K562 (cell line): Measurements from ENCODE around the gene DNAH17. TPM values are rescaled to one million over a fixed set of nuclear protein-coding genes. Genes with fewer than 3 reads are reported as not detected.

Source experiments
- ATAC-seq: fragments of 200-7000 bp; cut with Tn5 transposase; 3 replicates; pipeline ENCODE4 v1.9.1; 2020; ENCODE audit warnings: moderate library complexity
- BruUV-seq: library from RNA; stranded (reverse); fragments of 400-500 nt; replicated peaks from 2 replicates; lab custom pipeline; 2021; lab: Mats Ljungman, UMichigan
- CTCF ChIA-PET: fragments of 300-600 bp; formaldehyde crosslinking; extraction: SDS; loops from one replicate; lab custom pipeline; 2021; ENCODE audit warnings: low intra/inter-chr PET ratio; lab: Yijun Ruan, JAX
- POLR2A ChIA-PET: fragments of 300-600, 350-650 bp; sonication (Branson Sonifier 250); formaldehyde crosslinking; extraction: SDS; loops from one replicate; lab custom pipeline; 2021; ENCODE audit warnings: antibody characterized with exemption, inconsistent platforms; lab: Yijun Ruan, JAX
- DNase-seq, 4 experiments: peaks; one replicate each; pipeline versions ENCODE4 v3.0.0 to v3.0.0-alpha.2; 2011 to 2018; ENCODE audit warnings: low spot score in 3 of 4, mixed read lengths in 3 of 4; ENCODE audit errors: extremely low read depth in 1 of 4
- FAIRE-seq: peaks from 2 replicates; lab custom pipeline; 2011; peaks lifted over from hg19 to GRCh38; lab: Jason Lieb, UNC
- H2AFZ ChIP-seq: 2 replicates; pipeline ENCODE4 v1.6.0; 2011; ENCODE audit warnings: low read depth, low read length, control low read depth, inconsistent platforms
- H3K27ac ChIP-seq: fragments of 200-600 bp; 3 replicates; pipeline ENCODE4 v1.8.0; 2011; ENCODE audit warnings: low read depth, mild to moderate bottlenecking, control low read depth, inconsistent platforms, low read length, moderate library complexity, mixed read lengths; ENCODE audit errors: extremely low read depth
- H3K27me3 ChIP-seq, 2 experiments: fragments of 300-600 bp in 1 of 2; 2 replicates in 1 of 2; 3 replicates in 1 of 2; pipeline versions ENCODE4 v1.6.0 to v1.8.0; 2011; ENCODE audit warnings: inconsistent platforms in 2 of 2, low read length in 2 of 2, mild to moderate bottlenecking in 1 of 2, mixed read lengths in 1 of 2, moderate library complexity in 1 of 2; ENCODE audit not compliant: control insufficient read depth in 2 of 2, insufficient read depth in 2 of 2
- H3K36me3 ChIP-seq: fragments of 300-600 bp; 3 replicates; pipeline ENCODE4 v1.8.0; 2011; ENCODE audit warnings: mild to moderate bottlenecking, low read length, inconsistent platforms; ENCODE audit not compliant: control insufficient read depth, insufficient read depth
- H3K4me1 ChIP-seq, 2 experiments: fragments of 200-600 bp in 1 of 2; replicated peaks in 1 of 2; 2 replicates in 1 of 2; 3 replicates in 1 of 2; pipeline versions ENCODE4 v1.5.1 to v1.8.0; 2011; ENCODE audit warnings: inconsistent platforms in 2 of 2, low read length in 2 of 2, mild to moderate bottlenecking in 1 of 2, mixed read lengths in 1 of 2, moderate library complexity in 1 of 2; ENCODE audit not compliant: control insufficient read depth in 2 of 2, insufficient read depth in 2 of 2
- H3K4me2 ChIP-seq: 2 replicates; pipeline ENCODE4 v1.6.1; 2011; ENCODE audit warnings: low read length, control low read depth, inconsistent platforms, mixed read lengths; ENCODE audit not compliant: insufficient read depth
- H3K4me3 ChIP-seq: fragments of 200-600 bp; sonication (generic), shearing (Covaris generic); 2 replicates; pipeline ENCODE4 v1.5.1; 2016; ENCODE audit warnings: control low read depth, inconsistent platforms
- H3K79me2 ChIP-seq: fragments of 200-600 bp; 3 replicates; pipeline ENCODE4 v1.8.0; 2011; ENCODE audit warnings: low read length, inconsistent platforms; ENCODE audit not compliant: control insufficient read depth, insufficient read depth
- H3K9ac ChIP-seq, 2 experiments: 2 replicates each; pipeline versions ENCODE4 v1.6.0 to v1.6.1; 2011; ENCODE audit warnings: low read depth in 2 of 2, low read length in 2 of 2, control low read depth in 1 of 2, inconsistent platforms in 1 of 2, mild to moderate bottlenecking in 1 of 2, mixed read lengths in 1 of 2; ENCODE audit not compliant: insufficient read depth in 1 of 2
- H3K9me1 ChIP-seq: one replicate; pipeline ENCODE4 v1.6.0; 2011; ENCODE audit warnings: inconsistent platforms, mild to moderate bottlenecking, low read length, moderate library complexity; ENCODE audit not compliant: control insufficient read depth, insufficient read depth
- H3K9me3 ChIP-seq: replicated peaks from 2 replicates; pipeline ENCODE4 v1.5.1; 2011; ENCODE audit warnings: low read depth, low read length, inconsistent platforms; ENCODE audit not compliant: control insufficient read depth, insufficient read depth
- H4K20me1 ChIP-seq: replicated peaks from 2 replicates; pipeline ENCODE4 v1.6.1; 2011; ENCODE audit warnings: low read length, inconsistent platforms, mixed read lengths; ENCODE audit not compliant: control insufficient read depth, insufficient read depth
- CBFA2T2 ChIP-seq: fragments of 450-650 bp; conservative IDR thresholded peaks from 2 replicates; pipeline ENCODE4 v1.6.1; 2017; ENCODE audit warnings: mild to moderate bottlenecking
- HDAC1 ChIP-seq, 2 experiments: fragments of 450-650 bp; IDR thresholded peaks; 2 replicates each; pipeline ENCODE4 v1.6.1; 2016 to 2017; ENCODE audit warnings: inconsistent platforms in 1 of 2, mild to moderate bottlenecking in 1 of 2, moderate library complexity in 1 of 2
- SRSF1 ChIP-seq: fragments of 200-400 bp; formaldehyde crosslinking; IDR thresholded peaks from 2 replicates; pipeline ENCODE4 v1.6.1; 2017; ENCODE audit warnings: mild to moderate bottlenecking, low read depth, low read length, moderate library complexity
- WGBS: fragments of 100-300 bp; shearing (Covaris generic); methylation state at CpG from one replicate; pipeline ENCODE4 v1.1.6; 2016; ENCODE audit warnings: low coverage, mixed read lengths; ENCODE audit not compliant: insufficient coverage; ENCODE audit errors: missing lambda C conversion rate; 5-methylcytosine and 5-hydroxymethylcytosine counted together
- in situ Hi-C: fragments of 300-500 bp; cut with MboI; formaldehyde crosslinking; loops from 4 replicates; pipeline ENCODE4 v1.15.0; 2018; ENCODE audit warnings: inconsistent platforms, mixed read lengths
- intact Hi-C: fragments of 100-400 bp; cut with micrococcal nuclease; formaldehyde crosslinking; loops from 2 replicates; pipeline ENCODE4 v1.14.2; 2022
- polyA plus RNA-seq, 8 experiments: library from polyadenylated mRNA; depleted of rRNA in 4 of 8; stranded (reverse) in 5 of 8; unstranded in 3 of 8; fragments of >200 nt; fragmentation: Nextera tagmentation in 2 of 8; fragmentation: Illumina TruSeq in 1 of 8; extraction: Ambion mirVana in 2 of 8; extraction: Trizol in 1 of 8; gene quantifications; 2 replicates each; pipeline versions ENCODE4 v1.2.1 to v1.2.3, GENCODE V29; 2011 to 2014; ENCODE audit warnings: inconsistent platforms in 1 of 8, missing spikeins in 1 of 8
- total RNA-seq, 7 experiments: library from RNA; depleted of rRNA in 6 of 7; stranded (reverse); fragments of >200 nt in 6 of 7; fragmentation: Illumina TruSeq in 2 of 7; extraction: Trizol in 2 of 7; gene quantifications; 2 replicates each; pipeline versions ENCODE4 v1.2.1 to v1.2.3, GENCODE V29; 2011 to 2021; ENCODE audit warnings: low replicate concordance in 1 of 7
- TF ChIP-seq, protein P1 (sequence below): sonication (generic); formaldehyde crosslinking; IDR thresholded peaks from 2 replicates; pipeline ENCODE4 v1.8.1; 2023; ENCODE audit warnings: mild to moderate bottlenecking, missing genetic modification reagents

DNAH17 gene
- total and polyA plus RNA-seq, 9 of the 15 experiments (the other 6 are each of a cell fraction or from before 2014, with no cell fraction given) = under 0.01 to 0.06 (median 0.03) TPM; not detected in 5

GRCh38 chr17:78477913-78478756 is 99.1 kb downstream of the DNAH17 start:
- CTCF ChIA-PET = no interaction called here
- Histone ChIP-seq H3K4me2 (no peak overlapping the region), H3K9me1 (no peaks in the 10 kb centered on the region), H3K36me3 (no peaks in the 10 kb centered on the region), H3K9me3 (no peaks in the 10 kb centered on the region), H4K20me1 (0 out of 2 replicates have a peak, but pooled peaks cover 14% of the 10 kb centered on the region), H3K9ac (no peak overlapping the region), H3K27me3 (peaks cover 40 to 55% of the 10 kb centered on the region in 2 experiments)
- intact Hi-C loops (no loop called here), in situ Hi-C loops (no loop called here)
- ATAC-seq (no peak), FAIRE-seq (peak; percentile 69)
- no TSS peak for BruUV-seq
- TF ChIP-seq HDAC1 (IDR thresholded peaks at IDR 0.05) (0 out of 4 replicates have a peak, but pooled peaks of 1 of the 2 experiments have one; percentile 19), SRSF1 (no peak), CBFA2T2 (0 out of 2 replicates have a peak, but pooled peaks have one; percentile 2)
- TF ChIP-seq, protein P1, sequence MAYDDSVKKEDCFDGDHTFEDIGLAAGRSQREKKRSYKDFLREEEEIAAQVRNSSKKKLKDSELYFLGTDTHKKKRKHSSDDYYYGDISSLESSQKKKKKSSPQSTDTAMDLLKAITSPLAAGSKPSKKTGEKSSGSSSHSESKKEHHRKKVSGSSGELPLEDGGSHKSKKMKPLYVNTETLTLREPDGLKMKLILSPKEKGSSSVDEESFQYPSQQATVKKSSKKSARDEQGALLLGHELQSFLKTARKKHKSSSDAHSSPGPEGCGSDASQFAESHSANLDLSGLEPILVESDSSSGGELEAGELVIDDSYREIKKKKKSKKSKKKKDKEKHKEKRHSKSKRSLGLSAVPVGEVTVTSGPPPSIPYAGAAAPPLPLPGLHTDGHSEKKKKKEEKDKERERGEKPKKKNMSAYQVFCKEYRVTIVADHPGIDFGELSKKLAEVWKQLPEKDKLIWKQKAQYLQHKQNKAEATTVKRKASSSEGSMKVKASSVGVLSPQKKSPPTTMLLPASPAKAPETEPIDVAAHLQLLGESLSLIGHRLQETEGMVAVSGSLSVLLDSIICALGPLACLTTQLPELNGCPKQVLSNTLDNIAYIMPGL = no peak
- TF ChIP-seq, all 486 proteins: peak for 2
- DNase-seq = no peak
- 0% methylated on average over 2 of the region's 2 CpGs for WGBS
- H3K4me1 ChIP-seq = peaks cover 0 to 3% of the 10 kb centered on the region in 2 experiments; a peak in 1 of 5 replicates
- no peak overlapping the region for H3K27ac ChIP-seq
- no peak overlapping the region for H2AFZ ChIP-seq
- POLR2A ChIA-PET = interaction anchor here (0.5 kb wide), 1 partner anchor 13 kb away, joined by 4 read pairs; no protein-coding TSS in a partner anchor
- no peaks in the 10 kb centered on the region for H3K79me2 ChIP-seq
- no peak overlapping the region for H3K4me3 ChIP-seq
